NCI-H526 (cell line): ENCODE data around the gene EXOSC10.
A peak's percentile ranks its signal among the peaks of the same experiment; 100 is the strongest.
"Not testable (repeated sequence)": the region's sequence is repeated elsewhere in the genome, so short reads cannot be mapped to it uniquely, and the experiment has no call there.

ENCODE experiments used
- DNase-seq, 2 experiments: peaks; one replicate each; lab custom pipeline; 2025; lab: John Stamatoyannopoulos, UW

EXOSC10 gene

DNA sequence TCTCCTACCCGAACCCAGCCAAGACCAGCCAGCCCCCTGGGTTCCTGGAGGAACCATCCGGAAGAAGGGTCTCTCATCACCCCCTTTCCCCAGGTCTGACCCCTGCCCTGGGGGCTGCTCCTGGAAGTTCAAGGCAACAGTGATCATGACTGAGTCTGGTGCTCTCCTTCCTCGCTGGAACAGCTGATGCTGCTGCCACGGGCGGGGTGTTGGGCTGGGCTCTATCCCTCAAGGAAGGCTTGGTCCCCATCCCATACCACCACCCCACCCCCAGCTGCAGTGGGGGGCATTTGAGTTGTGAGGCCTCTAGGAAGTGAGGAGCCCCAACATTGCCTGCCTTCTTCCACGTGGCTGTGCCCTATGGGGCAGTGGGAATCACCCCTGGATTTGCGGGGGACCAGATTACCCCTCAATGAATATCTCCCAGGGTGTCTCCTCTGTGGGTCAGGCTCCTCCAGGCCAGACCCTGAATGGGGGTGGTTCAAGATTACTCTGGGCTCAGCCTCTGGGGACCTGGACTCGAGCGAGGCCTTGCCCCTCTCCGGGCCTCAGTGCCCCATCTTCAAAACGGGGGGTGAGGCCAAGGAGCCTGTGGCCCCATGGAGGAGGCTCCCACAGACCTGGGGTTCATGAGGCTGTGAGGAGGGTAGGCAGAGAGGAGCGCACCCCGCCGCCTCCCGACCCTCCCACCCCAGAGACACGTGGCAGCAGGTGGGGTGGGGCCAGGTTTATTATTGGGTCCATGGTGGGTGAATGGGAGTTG is 55.4 kb downstream of the EXOSC10 start:
- DNase-seq: no peak

GRCh38 chr1:11042995-11043874 is 56.4 kb downstream of the EXOSC10 start:
- DNase-seq: no peak

GRCh38 chr1:11042065-11042464 is 57.6 kb downstream of the EXOSC10 start:
- no peak for DNase-seq

- no peak for DNase-seq
These were observed 58.6 kb downstream of the EXOSC10 start for GRCh38 chr1:11041048-11041447.

GRCh38 chr1:11040105-11040429 is 59.6 kb downstream of the EXOSC10 start:
- not testable (repeated sequence) for DNase-seq

- DNase-seq: no peak
These were observed 60.1 kb downstream of the EXOSC10 start for GRCh38 chr1:11039351-11040104.

DNA sequence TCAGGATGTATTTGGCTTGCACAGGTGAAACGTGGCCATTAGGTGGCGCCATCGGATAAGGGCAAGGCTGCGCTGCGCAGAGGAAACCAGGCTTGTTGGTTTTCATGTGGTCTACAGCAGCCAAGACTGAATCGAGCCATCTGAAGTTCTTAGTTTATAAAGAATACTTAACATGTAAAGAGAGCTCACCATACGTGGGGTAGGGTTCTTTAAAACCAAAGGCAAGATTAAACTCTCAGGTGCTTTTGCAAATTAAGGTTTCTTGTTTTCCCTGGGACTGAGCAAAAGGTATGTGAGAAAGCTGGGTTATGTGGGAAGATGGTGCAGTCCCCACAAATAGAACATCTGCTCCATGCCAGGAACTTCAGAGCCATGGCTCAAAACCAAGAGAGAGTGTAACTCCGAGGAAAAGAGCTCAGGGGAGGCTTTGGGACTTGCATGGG is 61.9 kb downstream of the EXOSC10 start:
- peak; percentile 54 to 83 for DNase-seq

DNA sequence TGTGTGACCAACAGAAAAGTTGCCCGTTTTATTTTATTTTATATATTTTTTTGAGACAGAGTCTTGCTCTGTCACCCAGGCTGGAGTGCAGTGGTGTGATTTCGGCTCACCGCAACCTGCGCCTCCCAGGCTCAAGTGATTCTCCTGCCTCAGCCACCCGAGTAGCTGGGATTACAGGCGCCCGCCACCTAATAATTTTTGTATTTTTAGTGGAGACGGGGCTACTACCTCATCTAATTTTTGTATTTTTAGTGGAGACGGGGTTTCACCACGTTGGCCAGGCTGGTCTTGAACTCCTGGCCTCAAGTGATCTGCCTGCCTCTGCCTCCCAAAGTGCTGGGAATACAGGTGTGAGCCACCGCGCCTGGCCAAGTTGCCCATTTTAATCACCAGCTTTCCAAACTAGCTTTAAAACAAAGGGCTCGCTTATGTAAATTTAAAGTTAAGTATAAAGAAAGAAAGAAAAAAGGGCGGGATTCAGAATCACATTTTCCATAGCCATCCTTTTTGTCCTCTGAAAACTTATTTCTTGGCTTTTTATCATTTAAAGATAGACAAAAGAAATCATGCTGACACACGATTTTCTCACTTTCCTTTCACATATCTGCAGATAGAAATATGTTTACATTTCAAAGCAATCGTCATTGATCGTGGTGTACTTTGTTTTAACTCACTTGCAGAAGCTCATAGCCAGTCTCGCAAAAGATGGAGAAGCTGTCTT is 62.5 kb downstream of the EXOSC10 start:
- not testable (repeated sequence) for DNase-seq

DNA sequence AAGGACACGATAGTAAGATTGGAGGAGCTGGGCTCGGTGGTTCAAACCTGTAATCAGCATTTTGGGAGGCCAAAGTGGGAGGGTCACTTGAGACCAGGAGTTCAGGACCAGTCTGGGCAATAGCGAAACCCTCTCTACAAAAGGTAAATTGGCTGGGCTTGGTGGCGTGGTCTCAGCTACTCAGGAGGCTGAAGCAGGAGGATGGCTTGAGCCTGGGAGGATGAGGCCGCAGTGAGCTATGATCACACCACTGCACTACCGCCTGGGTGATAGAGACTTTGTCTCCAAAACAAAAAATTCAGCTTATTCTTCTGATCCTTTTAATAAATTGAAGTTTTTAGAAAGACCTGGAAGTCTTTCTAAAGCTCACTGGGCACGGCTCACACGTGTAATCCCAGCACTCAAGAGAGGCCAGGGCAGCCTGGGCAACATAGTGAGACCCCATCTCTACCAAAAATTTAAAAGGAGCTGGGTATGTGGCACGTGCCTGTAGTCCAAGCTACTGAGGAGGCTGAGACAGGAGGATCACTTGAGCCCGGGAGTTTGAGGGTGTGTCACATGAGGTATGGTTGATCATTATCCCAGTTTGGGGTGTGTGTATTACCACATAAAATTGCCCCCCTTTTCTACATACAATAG is 67.9 kb downstream of the EXOSC10 start:
- DNase-seq: no peak

DNA sequence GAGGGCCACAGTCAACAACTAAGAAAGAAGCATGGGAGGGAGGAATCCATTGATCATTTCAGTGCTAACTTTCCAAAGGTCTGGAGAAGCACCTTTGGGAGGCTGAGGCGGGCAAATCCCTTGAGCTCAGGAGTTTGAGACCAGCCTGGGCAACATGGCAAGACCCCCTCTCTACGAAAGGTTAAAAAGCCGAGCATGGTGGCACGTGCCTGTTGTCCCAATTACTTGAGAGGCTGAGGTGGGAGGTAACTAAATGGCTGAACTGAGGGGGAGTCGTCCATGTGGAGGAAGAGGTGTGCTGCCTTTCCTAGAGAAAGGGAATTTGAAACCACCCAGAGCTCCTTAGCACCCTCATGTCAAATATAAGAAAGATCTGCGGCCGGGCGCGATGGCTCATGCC is 68.8 kb downstream of the EXOSC10 start:
- DNase-seq: no peak

- DNase-seq: no peak
These were observed 71.7 kb downstream of the EXOSC10 start for GRCh38 chr1:11028018-11028417.

DNA sequence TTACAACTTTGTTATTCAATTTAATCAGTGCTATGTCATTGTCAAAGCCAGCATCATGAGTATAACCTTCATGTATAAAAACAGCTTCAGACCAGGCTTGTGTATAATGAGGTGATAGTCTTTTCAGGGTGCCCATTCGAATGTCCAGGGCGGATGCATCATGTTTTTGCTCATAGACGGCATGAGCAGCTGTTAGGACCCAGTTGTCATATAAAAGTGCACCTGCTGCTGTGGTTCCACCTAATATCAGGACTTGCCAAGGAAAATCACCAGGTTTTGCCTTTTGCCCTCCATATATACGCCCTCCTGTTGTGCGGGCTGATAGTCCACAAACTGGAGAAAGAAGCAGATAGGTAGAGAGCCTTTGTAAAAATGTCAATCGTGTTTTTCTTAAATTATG is 72.4 kb downstream of the EXOSC10 start:
- DNase-seq: no peak

DNA sequence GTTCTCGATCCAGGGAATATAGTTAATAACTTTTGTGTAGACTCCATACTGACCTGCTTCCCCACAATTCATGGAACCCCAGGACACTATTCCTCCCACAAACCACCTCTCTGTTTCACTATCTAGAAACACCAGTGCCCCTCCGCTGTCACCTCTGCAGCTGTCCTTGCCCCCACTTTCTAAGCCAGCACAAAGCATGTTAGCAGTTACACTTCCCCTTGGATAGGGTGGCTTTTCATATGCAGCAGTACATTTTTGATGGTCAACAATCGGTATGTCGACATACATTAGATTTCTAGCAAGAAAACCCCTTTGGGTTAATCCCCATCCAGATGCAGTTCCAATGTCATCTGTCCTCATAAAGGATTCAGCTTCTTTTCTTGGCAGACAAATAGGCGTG is 72.8 kb downstream of the EXOSC10 start:
- no peak for DNase-seq

DNA sequence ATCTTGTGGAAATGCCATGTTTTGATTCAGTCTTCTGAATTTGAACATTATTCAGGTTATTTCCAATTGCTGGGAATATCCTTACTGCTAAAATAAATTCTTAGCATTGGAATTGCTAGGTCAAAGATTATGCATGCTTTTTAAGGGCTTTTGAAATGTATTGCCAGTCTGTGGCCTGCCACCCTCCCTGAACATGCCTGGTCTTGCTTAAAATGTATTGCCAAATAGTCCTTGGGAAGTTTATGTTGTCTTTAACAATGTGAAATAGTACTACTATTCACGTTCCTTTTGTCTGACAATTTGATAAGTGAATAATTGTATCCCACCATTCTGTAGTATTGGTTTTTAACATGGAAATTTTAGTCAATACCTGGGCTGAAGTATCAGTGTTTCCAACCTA is 73.6 kb downstream of the EXOSC10 start:
- DNase-seq: no peak

- DNase-seq: no peak
These were observed 74.1 kb downstream of the EXOSC10 start for GRCh38 chr1:11025618-11026017.

GRCh38 chr1:11024874-11025203 is 74.8 kb downstream of the EXOSC10 start:
- DNase-seq: no peak

- DNase-seq: no peak
These were observed 75.4 kb downstream of the EXOSC10 start for GRCh38 chr1:11024154-11024873.

- no peak for DNase-seq
These were observed 76.5 kb downstream of the EXOSC10 start for GRCh38 chr1:11023201-11023600.

GRCh38 chr1:11019971-11020370 is 79.7 kb downstream of the EXOSC10 start:
- DNase-seq: no peak

GRCh38 chr1:11019358-11019757 is 80.3 kb downstream of the EXOSC10 start:
- not testable (repeated sequence) for DNase-seq
